LNCAP (cell line): Measurements from ENCODE around the gene NFATC1.

ENCODE experiments used
- TF ChIP-seq, protein P1 (sequence below): fragments of 450-650 bp; IDR thresholded peaks from 2 replicates; pipeline ENCODE4 v1.5.1; 2017; ENCODE audit warnings: mild to moderate bottlenecking

NFATC1 gene

DNA sequence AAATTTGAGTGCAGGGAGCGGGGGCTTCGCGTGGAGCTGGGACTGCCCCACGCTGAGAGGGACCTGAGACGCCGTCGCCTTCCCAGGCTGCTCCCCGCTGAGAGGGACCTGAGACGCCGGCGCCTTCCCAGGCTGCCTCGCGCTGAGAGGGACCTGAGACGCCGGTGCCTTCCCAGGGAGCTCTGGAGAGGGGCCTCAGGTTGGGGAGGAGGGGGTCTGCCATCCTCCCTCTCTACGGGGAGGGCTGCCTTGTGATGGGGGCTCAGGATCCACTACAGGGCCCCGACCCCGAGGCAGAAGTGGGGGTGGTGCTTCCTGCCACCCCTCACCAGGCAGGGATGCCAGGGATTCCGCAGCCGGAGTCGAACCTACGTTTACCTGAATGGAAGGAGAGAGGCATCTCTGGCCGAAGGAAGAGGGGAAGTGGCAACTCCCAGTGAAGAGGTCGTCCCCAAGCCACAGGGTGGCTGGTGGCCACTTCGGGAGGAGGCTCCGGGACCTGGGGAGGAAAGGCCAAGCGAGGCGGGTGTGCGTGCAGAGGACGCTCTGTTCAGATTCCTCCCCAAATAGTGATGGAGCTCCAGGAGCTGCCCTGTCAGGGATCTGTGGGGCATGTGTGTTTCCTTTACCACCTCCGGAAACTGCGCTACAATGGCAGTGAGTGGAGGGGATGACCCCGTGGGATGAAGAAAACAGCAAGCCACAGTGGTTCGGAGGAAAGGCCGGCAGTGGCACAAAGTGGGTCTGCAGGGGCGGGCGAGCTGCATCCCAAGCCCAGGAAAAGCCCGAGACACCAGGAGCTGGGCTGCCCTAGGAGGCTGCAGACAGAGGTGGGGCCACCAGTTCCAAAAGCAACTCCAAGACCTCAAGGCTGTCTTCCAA lies 175.7 kb downstream of the NFATC1 start:
- TF ChIP-seq, protein P1, sequence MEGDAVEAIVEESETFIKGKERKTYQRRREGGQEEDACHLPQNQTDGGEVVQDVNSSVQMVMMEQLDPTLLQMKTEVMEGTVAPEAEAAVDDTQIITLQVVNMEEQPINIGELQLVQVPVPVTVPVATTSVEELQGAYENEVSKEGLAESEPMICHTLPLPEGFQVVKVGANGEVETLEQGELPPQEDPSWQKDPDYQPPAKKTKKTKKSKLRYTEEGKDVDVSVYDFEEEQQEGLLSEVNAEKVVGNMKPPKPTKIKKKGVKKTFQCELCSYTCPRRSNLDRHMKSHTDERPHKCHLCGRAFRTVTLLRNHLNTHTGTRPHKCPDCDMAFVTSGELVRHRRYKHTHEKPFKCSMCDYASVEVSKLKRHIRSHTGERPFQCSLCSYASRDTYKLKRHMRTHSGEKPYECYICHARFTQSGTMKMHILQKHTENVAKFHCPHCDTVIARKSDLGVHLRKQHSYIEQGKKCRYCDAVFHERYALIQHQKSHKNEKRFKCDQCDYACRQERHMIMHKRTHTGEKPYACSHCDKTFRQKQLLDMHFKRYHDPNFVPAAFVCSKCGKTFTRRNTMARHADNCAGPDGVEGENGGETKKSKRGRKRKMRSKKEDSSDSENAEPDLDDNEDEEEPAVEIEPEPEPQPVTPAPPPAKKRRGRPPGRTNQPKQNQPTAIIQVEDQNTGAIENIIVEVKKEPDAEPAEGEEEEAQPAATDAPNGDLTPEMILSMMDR: no peak

DNA sequence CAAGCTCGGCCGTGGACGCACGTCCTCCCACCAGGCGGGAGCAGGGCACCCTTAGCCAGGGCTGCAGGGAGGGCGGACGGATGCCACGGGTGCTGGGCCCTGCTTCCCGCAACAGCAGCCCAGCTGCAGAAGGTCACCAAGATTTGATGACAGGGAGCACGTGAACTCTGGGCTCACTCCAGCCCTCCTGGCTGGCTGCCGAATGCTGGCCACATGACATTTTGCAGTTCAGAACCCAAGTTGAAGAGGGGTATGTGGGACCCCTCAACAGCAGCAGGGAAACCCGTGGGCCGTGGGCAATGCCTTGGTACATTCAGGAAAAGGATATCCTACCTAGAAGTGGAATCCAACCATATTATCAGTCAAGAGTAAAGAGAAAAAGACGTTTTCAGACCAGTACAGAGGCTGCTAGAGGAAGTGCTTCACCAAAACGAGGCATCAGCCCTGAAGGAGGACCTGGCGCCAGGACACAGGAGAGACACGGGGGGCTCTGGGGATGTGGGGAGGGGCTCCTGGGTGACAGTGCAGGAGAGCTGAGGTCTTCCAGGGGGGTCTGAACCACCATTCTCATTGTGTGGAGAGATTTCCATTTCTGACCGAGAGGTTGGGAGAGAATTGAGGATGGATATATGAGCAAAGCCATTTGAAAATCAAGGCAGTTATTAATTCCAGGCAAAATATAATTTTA lies 176.5 kb downstream of the NFATC1 start:
- TF ChIP-seq, protein P1: no peak

DNA sequence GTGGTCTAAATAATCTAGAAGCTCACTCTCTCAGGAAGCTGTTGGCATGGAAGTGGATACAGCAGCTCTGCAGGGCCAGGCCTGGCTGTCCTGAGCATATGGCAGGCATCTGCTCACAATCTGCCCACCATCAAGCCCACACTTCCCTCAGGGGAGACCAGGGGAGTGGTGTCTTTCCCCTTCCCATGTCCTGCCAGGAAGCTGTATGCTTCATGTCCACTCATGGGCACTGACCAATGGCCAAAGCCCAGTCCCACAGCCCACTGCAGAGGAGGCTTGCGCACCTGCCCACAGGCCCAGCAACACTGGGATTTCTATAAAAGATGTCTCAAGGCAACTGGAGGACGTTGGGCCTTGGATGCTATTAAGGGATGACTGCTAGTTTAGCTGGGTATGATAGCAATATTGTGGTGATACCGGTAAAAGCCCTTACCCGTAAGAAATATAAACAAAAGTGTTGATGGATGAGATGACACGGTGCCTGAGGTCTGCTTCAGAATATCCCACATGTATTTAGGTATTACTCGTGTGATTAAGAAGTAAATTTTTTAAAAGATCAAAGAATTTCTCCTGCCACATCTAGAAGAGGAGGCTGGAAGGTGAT lies 177.2 kb downstream of the NFATC1 start:
- TF ChIP-seq, protein P1: no peak

DNA sequence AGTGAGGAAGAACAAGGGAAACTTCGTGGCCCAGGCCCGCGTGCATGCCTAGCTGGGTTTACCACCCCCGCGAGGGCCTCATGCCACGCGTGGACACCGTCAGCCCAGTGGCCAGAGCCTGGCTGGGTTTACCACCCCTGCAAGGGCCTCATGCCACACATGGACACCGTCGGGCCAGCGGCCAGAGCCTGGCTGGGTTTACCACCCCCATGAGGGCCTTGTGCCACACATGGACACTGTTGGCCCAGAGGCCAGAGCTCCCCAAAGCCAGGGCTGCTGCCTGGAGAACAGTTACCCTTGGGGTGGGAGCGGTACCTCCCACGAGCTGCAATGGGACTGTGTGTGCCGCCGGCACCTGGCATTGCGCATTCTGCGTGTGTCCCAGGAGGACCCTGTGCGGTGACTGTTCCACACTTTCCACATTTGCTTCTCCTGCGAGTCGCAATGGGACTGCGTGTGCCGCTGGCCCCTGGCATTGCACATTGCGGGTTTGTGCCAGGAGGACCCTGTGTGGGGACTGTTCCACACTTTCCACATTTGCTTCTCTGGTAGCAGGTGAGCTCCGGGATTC lies 178.3 kb downstream of the NFATC1 start:
- TF ChIP-seq, protein P1: no peak

DNA sequence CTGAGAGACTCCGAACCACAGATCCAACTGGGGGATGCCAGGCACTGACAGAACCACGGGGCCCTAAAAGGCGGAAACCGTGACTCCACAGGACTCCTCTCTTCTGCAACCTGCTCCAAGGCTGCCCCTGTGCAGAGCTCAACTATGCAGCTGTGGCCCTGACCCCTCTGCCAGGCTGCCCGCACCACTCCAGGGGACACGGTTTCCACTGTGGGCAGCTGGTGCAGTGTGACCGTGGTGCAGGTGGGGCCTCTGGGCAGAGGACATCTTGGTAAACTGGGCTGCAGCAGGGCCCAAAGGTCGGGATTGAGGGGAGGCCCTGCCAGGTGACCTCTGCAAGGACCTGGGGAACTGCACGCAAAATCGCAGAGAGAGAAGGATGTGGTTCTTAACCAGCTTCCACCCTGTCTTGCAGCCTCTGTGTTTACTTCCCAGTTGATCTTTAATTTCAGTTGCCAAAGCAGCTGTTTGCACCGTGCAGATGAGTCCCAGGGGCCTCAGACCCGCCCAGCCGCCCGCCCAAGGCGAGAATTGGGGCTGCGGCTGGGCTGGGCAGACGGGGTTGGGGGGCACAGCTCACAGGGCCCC lies 179.3 kb downstream of the NFATC1 start:
- TF ChIP-seq, protein P1: no peak

DNA sequence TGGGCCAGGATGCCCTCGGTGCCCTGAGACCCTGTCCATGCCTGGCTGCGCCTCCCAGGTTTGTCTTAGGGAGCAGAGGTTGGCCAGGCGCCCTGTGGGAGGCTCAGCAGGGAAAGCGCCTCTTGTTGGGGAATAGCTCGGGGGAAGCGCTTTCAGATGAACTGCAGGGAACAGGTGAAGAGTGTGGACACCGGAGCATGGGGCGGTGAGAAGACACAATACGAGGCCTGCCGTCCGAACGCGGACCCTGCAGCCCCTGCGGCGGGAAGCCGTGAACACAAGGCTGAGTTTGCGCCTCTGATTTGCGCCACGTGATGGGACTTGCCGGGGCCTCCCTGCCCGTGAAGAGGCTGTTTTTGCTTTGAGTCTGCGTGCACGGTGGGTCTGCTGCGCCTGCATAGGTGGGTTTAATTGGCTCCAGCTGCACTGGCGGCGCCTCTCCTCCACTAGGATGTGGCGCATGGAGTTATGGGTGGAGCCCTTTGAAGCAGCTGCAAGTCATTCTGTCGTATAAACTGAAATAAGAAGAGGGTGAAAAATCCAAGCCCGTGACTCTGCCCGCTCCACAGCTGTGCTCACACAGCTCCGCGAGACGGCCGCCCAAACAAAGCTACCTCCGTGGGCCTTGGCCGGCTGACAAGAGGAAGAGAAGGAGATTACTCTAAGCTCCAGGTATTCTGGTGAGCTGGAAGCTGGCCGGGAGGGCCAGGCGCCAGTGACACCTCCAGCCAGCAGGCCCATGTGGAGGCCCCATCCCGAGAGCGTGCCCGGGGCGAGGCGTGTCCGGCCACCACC lies 180.4 kb downstream of the NFATC1 start:
- TF ChIP-seq, protein P1: no peak
